ENCODE measurements around the gene HIVEP3.
A peak's percentile ranks its signal among the peaks of the same experiment; 100 is the strongest.

The HIVEP3 gene

DNA sequence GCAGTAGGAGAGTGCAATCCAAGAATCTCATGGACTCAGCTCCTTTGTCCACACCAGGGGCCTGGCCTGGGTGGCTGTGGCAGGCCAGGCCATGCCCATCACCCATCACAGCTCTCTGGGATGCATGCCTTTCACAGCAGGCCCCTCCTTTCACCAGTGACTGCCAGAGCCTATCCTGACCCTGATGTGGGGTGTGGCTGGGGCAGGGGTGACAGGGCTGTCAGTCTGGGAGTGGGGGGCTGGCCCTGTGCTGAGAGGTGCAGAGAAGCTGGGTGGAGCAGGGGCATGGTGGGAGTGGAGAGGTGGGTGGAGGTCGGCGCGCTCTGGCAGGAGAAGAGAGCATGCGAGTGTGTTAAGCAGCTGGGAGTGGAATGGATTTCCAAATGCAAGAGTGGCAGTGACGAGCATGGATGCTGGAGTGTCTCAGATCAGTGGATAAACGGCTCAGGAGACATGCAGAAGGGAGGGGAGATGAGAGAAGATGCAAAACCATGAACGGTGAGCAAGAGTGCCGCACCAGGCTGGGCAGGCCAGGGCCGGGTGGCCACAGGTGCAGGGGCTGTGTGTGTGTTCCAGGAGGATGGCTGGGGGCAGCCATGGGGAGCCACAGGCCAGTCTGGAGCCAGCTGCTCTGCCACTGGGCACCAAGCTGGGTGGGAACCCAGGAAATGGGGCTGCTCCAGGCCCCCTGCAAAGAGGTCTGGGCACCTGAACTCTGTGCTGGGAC is 394.6 kb downstream of the HIVEP3 start:
- no peak for DNase-seq (ENCODE audit: low read depth in 2 of 2, low spot score in 1 of 2)

DNA sequence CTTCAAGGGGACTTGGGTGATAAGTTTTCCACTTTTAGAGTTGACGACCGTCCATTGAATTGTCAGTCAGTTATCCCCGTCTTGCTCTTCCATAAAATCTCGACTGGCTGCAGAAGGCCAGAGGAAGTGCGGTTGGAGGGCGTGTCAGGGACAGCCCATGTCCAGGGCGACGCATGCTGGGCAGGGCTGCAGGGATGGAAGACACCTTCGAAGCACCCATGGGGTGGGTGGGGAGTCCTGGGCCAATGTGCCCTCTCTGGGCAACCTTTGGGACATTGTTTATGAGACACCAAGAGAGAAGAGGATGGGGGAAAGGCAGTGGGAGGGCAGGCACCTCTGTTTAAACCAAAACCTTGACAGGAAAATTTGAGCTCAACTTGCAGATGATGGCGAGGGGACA is 395.7 kb downstream of the HIVEP3 start:
- DNase-seq (ENCODE audit: low read depth in 2 of 2, low spot score in 1 of 2), result no peak

DNA sequence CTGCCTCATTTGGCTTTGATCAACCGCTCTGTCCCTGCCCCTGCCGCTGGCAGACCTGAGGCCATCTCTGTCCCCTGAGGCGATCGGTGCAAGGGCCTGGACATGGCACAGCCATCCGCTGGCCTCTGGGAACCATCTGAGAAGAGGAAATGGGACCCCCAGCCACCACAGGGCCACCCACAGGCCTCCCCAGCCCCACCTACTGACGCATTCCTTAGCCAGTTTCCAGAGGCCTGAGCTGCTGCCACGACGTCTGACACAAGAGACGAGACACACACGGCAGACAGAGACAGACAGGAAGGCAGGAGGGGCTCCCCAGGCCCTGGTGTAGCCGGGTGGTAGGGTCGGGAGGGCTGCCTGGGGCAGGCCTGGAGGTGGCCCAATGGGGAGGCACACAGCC is 397.0 kb downstream of the HIVEP3 start:
- no peak for DNase-seq (ENCODE audit: low read depth in 2 of 2, low spot score in 1 of 2)

DNA sequence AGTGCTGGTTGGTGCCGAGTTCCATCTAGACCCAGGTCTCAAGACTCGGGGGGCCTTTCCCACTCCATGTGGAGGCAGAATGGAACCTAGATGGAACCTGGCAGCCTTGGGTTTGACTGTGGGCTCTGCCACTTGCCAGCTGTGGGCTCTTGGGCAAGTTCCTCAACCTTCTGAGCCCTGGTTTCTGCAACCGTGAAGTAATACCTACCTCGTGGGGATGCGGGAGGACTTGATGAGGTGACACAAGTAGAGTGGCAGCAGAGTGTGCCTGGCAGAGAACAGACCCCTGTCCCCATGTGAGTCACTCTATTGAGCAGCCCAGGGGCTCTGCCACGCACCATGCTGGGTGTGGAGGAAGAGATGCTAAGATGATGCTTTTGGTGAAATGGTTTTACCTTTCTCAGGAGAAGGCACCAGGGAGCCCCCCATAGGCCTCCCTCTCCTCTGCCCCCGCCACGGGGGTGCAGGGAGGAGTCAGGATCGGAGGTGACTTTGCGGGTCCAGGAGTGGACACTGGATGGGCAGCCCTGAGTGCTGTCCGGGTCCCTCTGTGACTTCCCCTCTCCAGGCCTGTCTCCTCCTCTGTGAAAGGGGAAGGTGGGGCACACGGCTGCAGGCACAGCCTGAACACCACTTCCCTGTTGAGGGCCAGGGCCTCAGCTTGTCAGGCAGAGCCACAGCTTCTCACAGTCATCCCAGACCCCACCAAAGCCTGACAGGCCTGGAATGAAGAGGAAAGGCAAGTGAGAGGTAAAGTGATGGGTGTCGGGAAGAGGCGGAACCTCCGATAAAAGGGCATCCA is 397.6 kb downstream of the HIVEP3 start:
- no peak for DNase-seq (ENCODE audit: low read depth in 2 of 2, low spot score in 1 of 2)

DNA sequence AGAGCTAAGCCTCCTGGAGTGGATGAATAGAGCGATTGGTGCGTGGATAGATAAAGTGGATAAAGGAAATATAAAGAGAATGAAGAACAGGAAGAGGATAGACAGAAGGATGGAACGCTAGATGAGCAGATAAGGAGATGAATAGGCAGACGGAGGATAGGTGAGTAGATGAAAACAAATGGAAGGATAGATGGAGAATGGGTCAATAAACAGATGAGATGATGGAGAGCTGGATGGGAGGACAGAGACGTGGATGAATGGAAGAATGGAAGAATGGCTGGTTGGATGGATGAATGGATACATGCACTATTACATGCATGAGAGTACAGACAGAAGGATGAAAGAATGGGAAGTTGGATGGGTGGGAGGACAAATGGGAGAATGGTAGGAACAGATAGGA is 399.1 kb downstream of the HIVEP3 start:
- DNase-seq (ENCODE audit: low read depth in 2 of 2, low spot score in 1 of 2), result no peak

DNA sequence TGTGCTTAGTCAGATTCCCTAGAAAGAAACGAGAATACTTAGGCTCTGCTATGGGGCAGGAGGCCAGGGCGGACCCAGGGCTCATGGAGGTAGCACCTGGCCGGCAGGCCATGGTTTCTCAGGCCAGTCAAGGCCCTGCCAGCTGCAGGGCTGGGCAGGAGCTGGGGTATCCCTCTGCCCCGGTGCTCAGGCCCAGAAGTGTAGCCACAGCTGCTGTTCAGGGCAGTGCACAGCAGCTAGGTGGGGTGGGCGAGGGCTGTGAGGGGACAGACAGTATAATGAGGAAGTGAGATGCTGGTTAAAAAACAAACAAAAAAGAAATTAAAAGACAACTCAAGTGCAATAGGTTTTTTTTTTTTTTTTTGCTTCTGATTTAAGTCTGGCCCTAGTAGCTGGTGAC is 400.3 kb downstream of the HIVEP3 start:
- no peak for DNase-seq (ENCODE audit: low read depth in 2 of 2, low spot score in 1 of 2)

DNA sequence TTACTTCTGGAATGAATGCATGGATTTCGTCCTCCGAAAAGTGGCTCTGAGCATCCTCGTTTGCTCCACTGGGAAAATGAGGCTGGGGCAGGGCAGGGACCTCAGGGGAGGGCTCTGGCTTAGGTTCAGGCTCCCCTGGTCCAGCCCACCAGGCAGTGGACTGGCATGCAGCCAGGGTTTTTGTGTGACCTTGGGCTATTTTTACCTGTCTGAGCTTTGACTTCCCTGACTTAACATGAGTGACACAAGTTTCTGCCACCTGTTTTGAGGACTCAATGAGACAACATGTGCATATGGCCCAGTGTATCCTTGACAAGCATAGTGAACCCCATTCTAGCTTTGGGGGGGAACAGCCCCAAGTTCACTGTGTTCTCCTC is 401.7 kb downstream of the HIVEP3 start:
- no peak for DNase-seq (ENCODE audit: low read depth in 2 of 2, low spot score in 1 of 2)

DNA sequence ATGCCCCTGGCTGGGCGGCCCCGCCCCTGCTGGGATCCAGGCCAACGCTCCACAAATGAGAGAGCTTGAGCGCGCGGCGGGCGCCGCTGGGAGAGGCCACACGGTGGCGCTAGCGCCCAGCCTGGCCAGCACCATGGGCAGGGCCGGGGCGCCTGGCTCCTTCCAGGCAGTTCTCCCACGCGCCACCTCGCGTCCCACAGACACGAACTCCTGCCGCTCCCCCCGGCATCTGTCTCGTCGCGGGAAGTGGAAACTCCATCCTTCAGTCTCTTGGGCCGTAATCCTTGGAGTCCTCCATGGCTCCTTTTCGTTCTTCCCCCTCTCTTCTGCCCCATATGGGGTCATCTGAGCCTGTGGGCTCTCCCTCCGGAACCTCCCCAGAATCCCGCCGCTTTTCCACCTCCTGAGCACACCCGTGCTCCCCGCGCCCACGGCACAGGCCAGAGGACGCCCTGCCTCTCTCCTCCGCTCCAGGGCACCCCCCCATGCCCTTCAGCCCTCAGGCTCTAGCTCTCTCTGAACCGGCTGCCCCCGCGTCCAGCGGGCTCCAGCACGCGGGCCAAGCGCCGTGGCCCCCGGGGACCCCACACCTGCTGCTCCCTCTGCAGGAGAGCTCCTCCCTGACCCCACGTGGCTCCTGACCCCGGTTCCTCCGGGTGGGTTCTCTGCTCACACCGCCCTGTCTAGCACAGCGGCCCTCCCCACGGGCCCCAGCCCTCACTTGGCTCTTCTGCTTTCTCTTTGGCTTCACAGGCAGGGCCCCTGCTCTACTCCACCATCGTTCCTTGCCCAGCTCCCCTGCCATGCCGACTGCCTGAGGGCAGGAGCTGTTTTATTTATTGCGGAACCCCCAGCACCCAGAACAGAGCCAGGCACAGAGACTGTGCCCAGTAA is 402.3 kb downstream of the HIVEP3 start:
- peak; percentile 14 to 16 for DNase-seq (ENCODE audit: low read depth in 2 of 2, low spot score in 1 of 2)

DNA sequence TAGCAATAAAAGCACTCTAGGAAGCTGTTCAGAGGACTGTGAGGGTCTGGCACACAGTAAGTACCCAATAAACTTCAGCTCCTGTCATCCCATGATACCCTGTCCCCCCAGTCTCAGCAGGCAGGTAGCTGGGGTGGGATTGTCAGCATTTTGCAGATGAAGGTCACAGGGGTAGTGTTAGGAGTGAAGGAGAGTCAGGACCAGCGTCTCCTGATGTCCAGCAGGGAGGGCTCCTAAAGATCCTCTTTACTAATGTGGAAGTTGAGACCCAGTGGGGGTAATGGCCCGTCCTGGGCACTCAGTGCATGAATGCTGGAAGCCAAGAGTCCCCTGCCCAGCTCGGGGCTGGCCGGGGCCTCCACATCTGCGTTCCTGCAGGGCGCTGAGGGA is 402.9 kb downstream of the HIVEP3 start:
- no peak for DNase-seq (ENCODE audit: low read depth in 2 of 2, low spot score in 1 of 2)

DNA sequence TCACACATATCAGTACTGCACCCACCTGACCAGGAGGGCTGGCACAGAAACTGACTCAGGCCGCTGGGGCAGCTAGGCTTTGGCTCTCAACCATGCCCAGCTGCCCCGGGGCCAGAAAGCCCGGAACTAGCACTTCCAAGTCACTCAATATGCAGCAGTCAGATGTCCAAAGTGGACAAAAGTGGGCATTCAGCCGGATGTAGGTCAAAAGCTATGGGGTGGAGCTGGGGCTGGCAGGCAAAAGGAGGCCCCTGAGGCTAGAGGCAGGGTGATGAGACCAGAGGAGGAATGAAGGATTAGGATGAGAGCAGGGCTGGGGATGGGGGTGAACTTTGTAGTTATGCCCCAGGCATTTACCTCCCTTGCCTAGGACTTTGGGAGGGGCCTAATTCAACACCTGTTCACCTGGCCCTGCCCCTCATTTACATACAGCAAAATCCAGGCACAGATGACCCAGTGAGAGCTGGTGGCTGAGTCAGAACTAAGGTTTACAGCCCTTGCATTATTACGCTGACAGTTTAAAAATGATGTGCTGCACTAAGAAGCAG is 403.5 kb downstream of the HIVEP3 start:
- DNase-seq (ENCODE audit: low read depth in 2 of 2, low spot score in 1 of 2), result no peak

DNA sequence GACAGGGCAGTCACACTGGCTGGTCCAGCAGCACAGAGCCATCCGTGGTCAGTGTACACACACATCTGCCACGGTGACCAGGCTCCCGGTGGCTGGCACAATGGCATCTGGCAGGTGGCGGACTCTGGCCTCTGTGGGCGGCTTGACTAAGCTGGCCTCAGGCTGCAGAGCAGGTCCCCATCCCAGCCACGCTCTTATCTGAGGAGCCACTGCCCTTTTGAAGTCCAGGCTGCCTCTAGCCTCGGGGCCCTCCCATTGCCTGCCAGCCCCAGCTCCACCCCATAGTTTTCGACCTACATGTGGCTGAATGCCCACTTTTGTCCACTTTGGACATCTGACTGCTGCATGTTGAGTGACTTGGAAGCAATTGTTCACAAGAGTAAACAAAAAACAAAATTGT is 404.3 kb downstream of the HIVEP3 start:
- no peak for DNase-seq (ENCODE audit: low read depth in 2 of 2, low spot score in 1 of 2)

DNA sequence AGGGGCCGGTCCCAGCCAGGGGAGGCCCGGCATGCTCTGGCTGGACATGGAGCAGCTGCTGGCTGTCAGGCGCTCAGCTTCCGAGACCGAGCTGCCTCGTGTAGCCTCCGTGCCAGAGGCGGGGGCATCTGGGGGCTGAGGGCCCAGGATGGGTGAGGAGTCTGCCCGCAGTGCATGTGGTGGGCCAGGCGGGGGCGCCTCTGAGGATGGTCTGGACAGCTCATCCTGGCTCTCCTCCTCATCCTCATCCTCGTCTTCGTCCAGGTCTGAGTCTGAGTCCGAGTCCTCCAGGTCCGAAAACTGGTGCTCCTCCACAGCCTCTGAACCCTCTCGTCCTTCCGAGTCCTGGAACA is 405.4 kb downstream of the HIVEP3 start:
- no peak for DNase-seq (ENCODE audit: low read depth in 2 of 2, low spot score in 1 of 2)

DNA sequence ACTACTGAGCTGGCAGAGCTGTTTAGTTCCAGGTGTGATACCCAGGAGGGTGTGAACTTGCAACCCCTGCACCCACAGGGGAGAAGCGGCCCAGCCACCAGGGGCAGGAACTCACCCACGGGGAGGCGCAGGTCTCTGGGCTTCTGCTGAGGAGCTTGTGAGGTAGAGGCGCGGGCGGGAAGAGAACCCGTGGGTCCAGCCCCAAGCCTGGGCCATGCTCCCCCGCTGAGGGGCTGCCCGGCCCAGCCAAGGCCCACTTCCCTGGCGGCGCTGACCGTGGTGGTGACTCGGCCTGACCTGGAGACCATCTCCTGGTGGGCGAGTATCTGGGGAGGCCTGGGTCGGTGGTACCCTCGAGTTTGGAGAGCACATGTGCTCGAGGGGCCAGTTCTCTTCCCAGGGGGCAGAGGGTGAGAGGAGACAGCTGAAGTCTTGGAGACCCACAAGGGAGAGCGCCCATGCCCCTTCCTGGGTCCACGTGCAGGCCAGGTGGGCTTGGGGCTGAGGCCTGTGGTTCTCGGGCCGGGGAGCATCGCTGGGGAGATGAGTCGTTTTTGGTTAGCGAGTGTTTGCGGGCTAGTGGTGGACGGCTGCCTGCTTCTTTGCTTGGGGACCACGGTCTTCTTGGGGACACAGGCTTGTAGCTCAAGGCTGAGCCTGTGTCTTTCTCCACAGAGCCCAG is 405.9 kb downstream of the HIVEP3 start:
- DNase-seq (ENCODE audit: low read depth in 2 of 2, low spot score in 1 of 2), result no peak

DNA sequence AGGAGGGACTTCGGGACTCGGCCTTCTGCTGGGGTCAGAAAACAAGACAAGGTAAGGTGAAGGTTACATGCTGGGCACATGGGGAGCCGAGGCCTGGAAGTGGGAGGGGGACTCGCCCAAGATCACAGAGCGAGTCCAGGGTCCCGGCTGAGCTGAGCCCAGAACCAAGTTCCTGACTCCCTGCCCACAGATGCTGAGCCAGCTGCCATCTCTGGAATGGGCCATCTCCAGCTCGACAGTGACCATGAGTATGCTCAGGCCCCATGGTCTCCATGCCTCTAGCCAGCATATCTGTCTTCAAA is 407.5 kb downstream of the HIVEP3 start:
- no peak for DNase-seq (ENCODE audit: low read depth in 2 of 2, low spot score in 1 of 2)

DNA sequence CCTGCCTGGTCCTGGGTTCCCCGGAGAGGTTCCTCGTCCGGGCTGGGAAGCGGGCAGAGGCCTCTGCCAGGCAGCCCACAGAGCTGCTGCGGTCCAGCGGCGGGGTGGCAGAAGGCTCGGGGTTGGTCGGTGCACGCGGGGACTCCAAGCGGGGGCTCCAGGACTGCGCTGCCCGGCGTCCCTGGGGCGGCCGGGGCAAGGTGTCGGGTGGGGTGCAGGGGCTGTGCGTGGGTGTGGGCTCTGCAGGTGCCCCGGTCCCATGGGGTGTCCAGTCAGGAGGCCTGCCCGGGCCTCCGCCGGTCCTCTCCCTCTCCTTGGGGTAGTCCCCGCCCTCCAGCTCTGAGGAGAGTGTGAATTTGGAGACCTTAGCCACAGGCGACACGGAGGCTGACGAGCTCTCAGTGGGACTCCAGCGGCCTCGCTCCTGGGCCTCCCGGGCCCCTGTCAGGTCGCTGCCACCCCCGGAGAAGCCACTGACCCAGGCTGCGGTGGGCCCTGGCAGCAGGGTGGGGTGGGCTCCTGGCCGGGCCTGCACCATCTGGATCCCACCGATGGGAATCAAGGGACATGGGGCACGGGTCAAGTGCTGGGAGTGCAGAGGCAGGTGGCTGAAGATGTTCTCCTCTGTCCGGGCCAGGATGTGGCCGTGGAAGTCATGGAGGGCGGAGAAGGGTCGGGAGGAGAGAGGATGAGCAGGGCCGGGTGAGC is 408.0 kb downstream of the HIVEP3 start:
- no peak for DNase-seq (ENCODE audit: low read depth in 2 of 2, low spot score in 1 of 2)

DNA sequence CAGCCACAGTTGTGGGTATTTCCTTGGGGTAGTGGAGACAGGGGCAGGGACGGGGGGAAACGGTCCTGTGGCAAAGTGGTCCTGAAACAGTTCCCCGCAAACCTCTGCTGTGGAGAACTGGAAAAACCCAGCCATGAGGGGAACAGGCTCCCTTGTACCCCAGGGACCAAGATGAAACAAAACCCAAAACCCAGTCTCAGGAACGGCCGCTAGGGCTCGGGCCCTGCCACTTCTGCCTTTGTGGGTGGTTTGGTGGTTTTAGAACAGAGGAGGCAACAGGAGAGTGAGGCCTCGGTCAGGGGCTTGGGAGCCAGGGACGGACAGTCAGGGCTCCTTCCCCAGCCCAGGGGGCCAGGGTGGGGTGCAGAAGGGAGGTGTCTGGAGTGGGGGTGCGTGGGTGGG is 409.5 kb downstream of the HIVEP3 start:
- DNase-seq (ENCODE audit: low read depth in 2 of 2, low spot score in 1 of 2), result no peak

DNA sequence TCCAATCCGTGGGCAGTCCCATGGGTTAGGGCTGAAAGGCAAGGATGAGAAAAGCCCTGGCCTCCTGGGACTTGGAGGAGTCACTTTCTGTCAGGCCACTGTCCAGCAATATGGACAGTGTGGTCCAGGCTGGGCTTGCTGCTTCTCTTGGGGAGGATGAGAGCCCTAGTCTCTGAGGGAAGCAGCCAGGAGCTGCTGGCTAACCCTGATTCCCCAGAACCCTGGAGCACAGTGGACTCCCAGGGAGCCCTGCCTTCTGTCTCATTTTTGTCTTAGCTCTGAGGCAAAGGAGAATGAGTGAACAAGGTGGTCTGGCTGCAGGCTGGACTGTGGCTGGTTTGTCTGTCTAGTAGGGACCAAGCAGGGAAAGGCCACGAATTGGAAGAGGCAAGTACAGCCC is 410.4 kb downstream of the HIVEP3 start:
- DNase-seq (ENCODE audit: low read depth in 2 of 2, low spot score in 1 of 2), result no peak

DNA sequence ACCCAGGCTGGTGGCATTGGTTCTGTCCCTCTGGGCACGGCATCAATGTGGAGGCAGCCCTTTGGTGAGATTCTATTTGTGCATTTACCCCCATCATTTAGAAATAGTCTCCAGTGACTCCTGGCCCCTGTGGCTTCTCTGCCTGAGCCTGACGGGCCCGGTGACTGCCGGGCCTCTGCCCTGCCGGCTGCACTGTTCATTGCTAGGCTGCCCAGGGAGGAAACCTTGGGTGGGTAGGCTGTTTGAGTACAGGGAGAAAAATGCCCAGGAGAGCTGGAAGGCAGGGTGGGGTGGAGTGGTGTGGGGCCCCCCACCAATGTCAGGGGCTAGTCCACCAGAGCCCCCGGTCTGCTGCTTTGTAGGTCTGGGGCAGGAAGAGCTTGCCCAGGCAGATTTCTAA is 410.9 kb downstream of the HIVEP3 start:
- no peak for DNase-seq (ENCODE audit: low read depth in 2 of 2, low spot score in 1 of 2)

DNA sequence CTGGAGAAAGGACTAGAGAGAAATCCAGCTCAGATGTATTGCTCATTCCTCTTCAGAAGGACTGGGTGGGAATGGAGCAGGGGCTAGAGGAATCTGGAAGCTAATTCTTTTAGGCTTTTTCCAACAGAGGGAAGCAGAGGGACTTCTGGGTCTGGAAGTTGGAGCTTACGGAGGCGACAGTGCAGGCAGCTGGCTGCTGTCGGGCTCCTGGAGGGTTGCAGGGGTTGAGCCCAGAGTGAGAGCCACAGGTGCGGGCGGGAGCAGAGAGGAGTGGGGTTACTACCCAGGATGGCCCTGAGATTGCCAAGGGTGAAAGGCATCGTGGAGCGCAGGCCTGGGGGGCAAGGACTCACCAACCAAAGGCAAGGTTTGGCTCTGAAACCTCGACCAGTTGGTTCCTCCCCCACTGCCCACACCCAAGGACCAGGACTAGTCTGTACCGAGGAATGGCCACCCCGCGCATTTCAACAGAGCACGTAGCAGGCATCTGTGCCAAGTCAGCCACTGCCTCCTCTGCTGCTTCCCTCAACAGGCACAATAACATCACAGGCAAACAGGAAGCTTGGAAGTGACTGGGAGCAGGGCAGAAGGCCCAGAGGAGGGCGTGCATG is 411.5 kb downstream of the HIVEP3 start:
- DNase-seq (ENCODE audit: low read depth in 2 of 2, low spot score in 1 of 2), result no peak

Data from stimulated activated CD8-positive, alpha-beta memory T cell treated with anti-CD3 and anti-CD28 coated beads, Interleukin-4, amount 100 ng/mL, for 4 hours (primary cell).